GM23248 (cell line): ENCODE measurements around the gene KHDRBS2. TPM values are rescaled to one million over a fixed set of nuclear protein-coding genes. Genes with fewer than 3 reads are reported as not detected.

Experiments used
- DNase-seq: peaks from one replicate; pipeline ENCODE4 v3.0.0-alpha.2; 2015
- H2AFZ ChIP-seq: fragments of 200-600 bp; sonication (generic); 2 replicates; pipeline ENCODE4 v1.6.1; 2016; ENCODE audit warnings: antibody characterized with exemption
- H3F3A ChIP-seq: fragments of 200-600 bp; sonication (generic); 2 replicates; pipeline ENCODE4 v1.6.1; 2016; ENCODE audit warnings: mild to moderate bottlenecking, antibody characterized with exemption, mixed run types; ENCODE audit not compliant: insufficient read depth
- H3K27ac ChIP-seq: fragments of 200-600 bp; sonication (generic); 2 replicates; pipeline ENCODE4 v1.5.1; 2016; ENCODE audit warnings: mild to moderate bottlenecking
- H3K27me3 ChIP-seq: fragments of 200-600 bp; sonication (generic); replicated peaks from 2 replicates; pipeline ENCODE4 v1.6.1; 2016; ENCODE audit warnings: mild to moderate bottlenecking; ENCODE audit not compliant: insufficient read depth
- H3K36me3 ChIP-seq: fragments of 200-600 bp; sonication (generic); 2 replicates; pipeline ENCODE4 v1.6.1; 2016; ENCODE audit warnings: low read depth, mild to moderate bottlenecking
- H3K4me1 ChIP-seq: fragments of 200-600 bp; sonication (generic); 2 replicates; pipeline ENCODE4 v1.6.1; 2016; ENCODE audit warnings: mild to moderate bottlenecking; ENCODE audit not compliant: insufficient read depth
- H3K4me2 ChIP-seq: fragments of 200-600 bp; sonication (generic); one replicate; pipeline ENCODE4 v1.6.1; 2016; ENCODE audit warnings: mild to moderate bottlenecking; ENCODE audit not compliant: unreplicated experiment
- H3K4me3 ChIP-seq: fragments of 200-600 bp; sonication (generic); 2 replicates; pipeline ENCODE4 v1.5.1; 2016; ENCODE audit warnings: mild to moderate bottlenecking
- H3K79me2 ChIP-seq: fragments of 200-600 bp; sonication (generic); 2 replicates; pipeline ENCODE4 v1.6.1; 2016; ENCODE audit warnings: mild to moderate bottlenecking; ENCODE audit not compliant: insufficient read depth
- H3K9ac ChIP-seq: fragments of 200-600 bp; sonication (generic); 2 replicates; pipeline ENCODE4 v1.6.1; 2016; ENCODE audit warnings: mild to moderate bottlenecking
- H3K9me2 ChIP-seq: fragments of 200-600 bp; sonication (generic); 2 replicates; pipeline ENCODE4 v1.6.1; 2016; ENCODE audit warnings: mixed run types, mild to moderate bottlenecking, moderate library complexity; ENCODE audit not compliant: insufficient read depth
- H3K9me3 ChIP-seq: fragments of 200-600 bp; sonication (generic); one replicate; pipeline ENCODE4 v1.6.1; 2017; ENCODE audit warnings: low read depth
- H4K20me1 ChIP-seq: fragments of 200-600 bp; sonication (generic); 2 replicates; pipeline ENCODE4 v1.6.0; 2016; ENCODE audit not compliant: insufficient read depth
- EZH2 ChIP-seq: fragments of 200-600 bp; sonication (generic); IDR thresholded peaks from 2 replicates; pipeline ENCODE4 v1.6.1; 2018; ENCODE audit warnings: antibody characterized with exemption, mild to moderate bottlenecking; ENCODE audit not compliant: insufficient read depth, poor library complexity, severe bottlenecking
- EZH2phosphoT487 ChIP-seq: fragments of 200-600 bp; sonication (generic); IDR thresholded peaks from 2 replicates; pipeline ENCODE4 v1.6.1; 2018; ENCODE audit warnings: antibody characterized with exemption, moderate library complexity, mild to moderate bottlenecking, low read depth; ENCODE audit not compliant: insufficient read depth
- WGBS, 2 experiments: methylation state at CpG; one replicate each; pipeline ENCODE4 v1.1.6; 2015 to 2017; ENCODE audit warnings: low lambda C conversion rate in 2 of 2, low coverage in 1 of 2; ENCODE audit errors: missing lambda C conversion rate in 2 of 2; 5-methylcytosine and 5-hydroxymethylcytosine counted together
- in situ Hi-C: fragments of 300-500 bp; cut with MboI; formaldehyde crosslinking; loops from 2 replicates; pipeline ENCODE4 v1.15.0; 2020
- polyA plus RNA-seq: library from polyadenylated mRNA; unstranded; fragments of >200 nt; fragmentation: Nextera tagmentation; extraction: Ambion mirVana; gene quantifications from 2 replicates; pipeline ENCODE4 v1.2.1, GENCODE V29; 2016
- total RNA-seq: library from RNA; depleted of rRNA; stranded (reverse); fragments of >200 nt; shearing (Covaris generic); gene quantifications from 2 replicates; pipeline ENCODE4 v1.2.3, GENCODE V29; 2014

The KHDRBS2 gene
- total and polyA plus RNA-seq, 2 experiments from 2014 or later = not detected

DNA sequence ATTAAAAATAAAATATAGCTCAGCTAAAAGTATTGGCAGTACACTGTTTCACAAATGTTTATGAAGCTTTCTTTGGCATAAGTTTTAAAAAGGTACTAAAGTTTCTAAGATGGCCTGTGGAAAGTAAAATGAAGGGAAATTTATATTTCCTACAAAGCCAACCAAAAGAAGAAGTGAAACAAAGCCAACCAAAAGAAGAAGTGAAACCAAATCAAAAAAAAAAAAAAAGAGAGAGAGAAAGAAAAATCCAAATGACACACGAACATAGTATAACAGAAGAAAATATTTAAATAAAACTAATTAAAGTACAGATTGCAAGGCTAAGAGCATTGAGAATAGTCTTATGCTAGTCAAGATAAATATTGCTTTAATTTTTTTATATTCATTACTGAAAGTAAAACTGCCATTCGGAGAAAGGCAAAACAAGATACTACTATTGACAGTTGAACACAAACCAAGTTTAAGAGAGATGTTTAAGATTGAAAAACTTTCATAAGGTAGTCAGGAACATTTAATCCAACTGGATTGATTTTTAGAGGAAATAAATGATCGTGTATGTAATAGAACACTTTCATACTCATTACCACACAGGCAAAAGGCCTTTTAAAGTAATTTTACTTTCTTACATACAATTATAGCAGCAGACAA, 12.8 kb upstream of the KHDRBS2 start:
- TF ChIP-seq EZH2phosphoT487 (no peak), EZH2 (no peak)
- no peak overlapping the region for H3K4me2 ChIP-seq
- H2AFZ ChIP-seq = no peak overlapping the region
- no peak overlapping the region for H3K9ac ChIP-seq
- no peaks in the 10 kb centered on the region for H3K9me3 ChIP-seq
- H3K27ac ChIP-seq = no peak overlapping the region
- no peak overlapping the region for H3K4me3 ChIP-seq
- peaks cover 5% of the 10 kb centered on the region; the same call in 1 of the 2 replicates for H3K9me2 ChIP-seq
- H3K79me2 ChIP-seq = no peaks in the 10 kb centered on the region
- DNase-seq = no peak
- no peaks in the 10 kb centered on the region for H4K20me1 ChIP-seq
- WGBS, 2 experiments = 6 to 12% methylated on average over 3 of the region's 3 CpGs
- H3F3A ChIP-seq = no peaks in the 10 kb centered on the region
- no peaks in the 10 kb centered on the region for H3K36me3 ChIP-seq
- H3K4me1 ChIP-seq = no peaks in the 10 kb centered on the region
- in situ Hi-C loops = no loop called here
- H3K27me3 ChIP-seq = no peaks in the 10 kb centered on the region

DNA sequence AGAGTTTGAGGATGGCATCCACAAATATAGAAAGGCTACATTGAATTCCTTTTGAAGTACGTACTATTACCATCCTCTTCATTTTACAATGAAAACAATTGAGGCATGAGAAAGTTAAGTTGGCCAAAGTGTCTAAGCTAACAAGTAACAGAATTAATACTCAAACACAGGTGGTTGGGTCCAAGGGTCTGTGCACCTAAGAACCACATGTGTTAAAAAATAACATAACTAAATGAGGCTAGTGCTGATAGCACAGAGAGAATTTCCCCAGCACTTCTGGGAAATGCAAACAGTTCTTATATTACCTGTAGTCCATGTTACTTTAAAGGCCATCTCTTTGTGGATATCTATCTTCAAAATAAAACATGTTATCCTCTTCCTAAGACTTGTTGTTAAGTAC, 10.5 kb upstream of the KHDRBS2 start:
- Histone ChIP-seq H3K36me3 (no peaks in the 10 kb centered on the region), H3K4me3 (no peak overlapping the region), H3K9me3 (no peaks in the 10 kb centered on the region), H3K27me3 (no peaks in the 10 kb centered on the region), H3K79me2 (no peaks in the 10 kb centered on the region), H3K9ac (no peak overlapping the region), H4K20me1 (no peaks in the 10 kb centered on the region), H3K4me1 (no peaks in the 10 kb centered on the region), H3K27ac (no peak overlapping the region), H3F3A (no peaks in the 10 kb centered on the region), H2AFZ (no peak overlapping the region), H3K9me2 (peaks cover 5% of the 10 kb centered on the region; the same call in 1 of the 2 replicates), H3K4me2 (no peak overlapping the region)
- DNase-seq = no peak
- WGBS, 2 experiments = 8 to 15% methylated on average over 1 of the region's 1 CpG
- TF ChIP-seq EZH2 (no peak), EZH2phosphoT487 (no peak)
- in situ Hi-C loops = no loop called here

DNA sequence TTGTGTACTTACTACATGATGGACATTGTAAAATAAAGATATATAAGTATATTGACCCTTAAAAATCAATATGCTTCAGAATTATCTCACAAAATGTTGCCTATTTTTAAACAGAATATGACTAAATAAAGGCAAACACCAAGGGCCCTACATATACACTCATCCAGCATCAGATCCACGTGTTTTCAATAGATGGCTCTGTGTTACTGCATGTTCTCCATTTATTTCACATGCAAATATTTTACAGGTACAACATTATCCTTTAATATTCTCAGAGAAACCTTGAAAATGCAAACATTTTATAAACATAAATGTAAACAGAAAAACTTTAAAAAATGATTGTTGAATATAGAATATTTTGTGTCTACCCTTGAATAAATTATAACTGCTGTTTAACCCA, 2.9 kb upstream of the KHDRBS2 start:
- no peaks in the 10 kb centered on the region for H3K9me3 ChIP-seq
- H3K79me2 ChIP-seq = no peaks in the 10 kb centered on the region
- H3K4me1 ChIP-seq = no peaks in the 10 kb centered on the region
- no peak overlapping the region for H3K4me2 ChIP-seq
- in situ Hi-C loops = no loop called here
- no peak overlapping the region for H3K27ac ChIP-seq
- no peak for TF ChIP-seq EZH2
- TF ChIP-seq EZH2phosphoT487 = no peak
- no peak overlapping the region for H3K4me3 ChIP-seq
- DNase-seq = no peak
- H3K27me3 ChIP-seq = peaks cover 9% of the 10 kb centered on the region
- H3K36me3 ChIP-seq = no peaks in the 10 kb centered on the region
- no peak overlapping the region for H3K9ac ChIP-seq
- H2AFZ ChIP-seq = no peak overlapping the region
- no peaks in the 10 kb centered on the region for H3K9me2 ChIP-seq
- H3F3A ChIP-seq = no peaks in the 10 kb centered on the region
- no peaks in the 10 kb centered on the region for H4K20me1 ChIP-seq
- WGBS, 2 experiments = 0 to 4% methylated on average over 1 of the region's 1 CpG

DNA sequence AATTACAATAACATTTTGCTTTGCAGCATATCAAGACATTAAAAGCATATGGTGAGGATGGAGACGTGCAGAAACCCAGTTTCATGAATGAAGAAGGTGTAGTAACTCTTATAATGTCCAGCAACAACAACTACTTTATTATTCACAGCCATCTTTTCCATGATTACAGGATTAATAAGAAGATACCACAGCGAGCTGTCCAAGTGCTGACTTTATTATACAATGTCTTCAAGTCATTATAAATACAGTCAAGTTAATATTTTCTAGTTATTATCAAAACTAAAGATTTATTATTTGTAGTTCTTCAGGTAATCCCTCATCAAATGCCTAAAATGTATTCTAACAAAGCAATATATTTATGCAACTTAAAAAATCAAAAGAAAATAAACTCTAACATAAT, 2.5 kb upstream of the KHDRBS2 start:
- Histone ChIP-seq H2AFZ (no peak overlapping the region), H3K4me3 (no peak overlapping the region), H3F3A (no peaks in the 10 kb centered on the region), H3K36me3 (no peaks in the 10 kb centered on the region), H4K20me1 (no peaks in the 10 kb centered on the region), H3K9ac (no peak overlapping the region), H3K27me3 (peaks cover 9% of the 10 kb centered on the region), H3K4me2 (no peak overlapping the region), H3K9me3 (no peaks in the 10 kb centered on the region), H3K27ac (no peak overlapping the region), H3K9me2 (no peaks in the 10 kb centered on the region), H3K4me1 (no peaks in the 10 kb centered on the region), H3K79me2 (no peaks in the 10 kb centered on the region)
- in situ Hi-C loops = no loop called here
- DNase-seq = no peak
- TF ChIP-seq EZH2phosphoT487 (no peak), EZH2 (no peak)
- WGBS, 2 experiments = 0% methylated on average over 2 of the region's 2 CpGs

DNA sequence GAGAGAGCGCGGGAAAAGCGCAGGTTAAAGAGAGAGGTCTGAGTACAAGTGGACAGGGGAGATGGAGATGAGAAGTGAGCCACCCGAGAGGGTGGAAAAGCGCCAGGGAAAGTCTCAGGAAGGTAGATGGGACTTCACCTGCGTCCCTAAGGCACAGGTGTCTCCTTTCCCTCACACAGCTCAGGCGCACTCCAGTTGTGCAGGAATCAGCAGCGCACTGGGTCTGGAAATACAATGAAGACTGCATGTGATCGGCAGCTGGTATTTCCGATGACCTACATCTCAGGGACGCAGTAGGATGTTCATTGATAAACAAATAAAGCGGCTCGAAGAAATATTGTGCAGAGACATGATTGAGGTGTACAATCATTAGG, 432 bp upstream of the KHDRBS2 start:
- Histone ChIP-seq H2AFZ (no peak overlapping the region), H4K20me1 (no peaks in the 10 kb centered on the region), H3K4me1 (no peaks in the 10 kb centered on the region), H3K4me3 (no peak overlapping the region), H3K9ac (no peak overlapping the region), H3K4me2 (no peak overlapping the region), H3K9me2 (no peaks in the 10 kb centered on the region), H3K9me3 (no peaks in the 10 kb centered on the region), H3K27me3 (peaks cover 9% of the 10 kb centered on the region), H3K27ac (no peak overlapping the region), H3K36me3 (no peaks in the 10 kb centered on the region), H3F3A (no peaks in the 10 kb centered on the region), H3K79me2 (no peaks in the 10 kb centered on the region)
- no peak for TF ChIP-seq EZH2phosphoT487
- TF ChIP-seq EZH2 = no peak
- in situ Hi-C loops = no loop called here
- 5 to 6% methylated on average over 13 of the region's 13 CpGs for WGBS, 2 experiments
- no peak for DNase-seq
